GM19328 (cell line): ENCODE data around the gene FBXO7.
A peak's percentile ranks its signal among the peaks of the same experiment; 100 is the strongest.
"Not testable (repeated sequence)": the region's sequence is repeated elsewhere in the genome, so short reads cannot be mapped to it uniquely, and the experiment has no call there.

Source experiments
- ATAC-seq: cut with Tn5 transposase; IDR thresholded peaks from one replicate; pipeline ENCODE4 v1.9.1; 2021; ENCODE audit warnings: mild to moderate bottlenecking, moderate library complexity; ENCODE audit not compliant: unreplicated experiment

Gene FBXO7

DNA sequence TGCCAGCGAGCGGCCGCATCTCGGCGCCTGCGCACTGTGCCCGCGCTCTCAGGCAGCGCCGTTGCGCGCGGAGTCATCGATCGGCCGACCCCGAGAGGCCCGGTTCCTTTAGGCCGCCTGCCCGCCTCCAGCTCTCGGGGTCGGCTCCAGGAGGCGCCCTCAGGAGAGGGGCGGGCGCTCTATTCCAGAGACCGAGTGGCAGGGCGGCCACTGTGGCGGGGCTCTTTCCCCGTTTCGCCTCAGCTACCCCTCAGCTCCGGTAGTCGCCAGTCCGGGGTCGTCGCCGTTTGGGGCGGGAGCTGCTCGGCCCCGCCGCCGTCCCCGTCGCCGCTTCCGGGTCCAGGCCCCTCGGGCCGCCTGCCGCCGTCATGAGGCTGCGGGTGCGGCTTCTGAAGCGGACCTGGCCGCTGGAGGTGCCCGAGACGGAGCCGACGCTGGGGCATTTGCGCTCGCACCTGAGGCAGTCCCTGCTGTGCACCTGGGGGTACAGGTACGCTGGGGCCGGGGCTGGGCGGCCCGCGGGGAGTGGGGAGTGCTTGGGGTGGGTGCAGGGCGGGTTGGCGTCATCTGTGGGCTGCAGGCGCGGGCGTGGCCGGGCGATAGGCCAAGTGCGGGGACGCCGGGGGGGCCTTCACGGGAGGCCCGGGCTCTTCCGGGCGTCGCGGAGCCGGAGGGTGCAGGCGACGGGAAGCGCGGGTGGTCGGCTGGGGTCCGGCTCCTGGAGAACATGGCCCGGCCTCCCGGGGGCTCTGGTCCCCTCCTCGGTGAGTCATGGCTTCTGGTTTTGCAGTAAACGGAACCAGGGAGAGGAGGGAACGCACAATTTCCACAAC lies at the start of gene FBXO7:
Gene FBXO7 (plus strand): TSS at position 177 of the 833 bp plus-strand sequence. CDS start 192 bp downstream, at position 369.
- peak; percentile 67 for ATAC-seq

GRCh38 chr22:32426881-32427280 lies 47.7 kb upstream of the FBXO7 start:
- ATAC-seq = no peak

- ATAC-seq = no peak
Observed at GRCh38 chr22:32430352-32430751, 44.3 kb upstream of the FBXO7 start.

DNA sequence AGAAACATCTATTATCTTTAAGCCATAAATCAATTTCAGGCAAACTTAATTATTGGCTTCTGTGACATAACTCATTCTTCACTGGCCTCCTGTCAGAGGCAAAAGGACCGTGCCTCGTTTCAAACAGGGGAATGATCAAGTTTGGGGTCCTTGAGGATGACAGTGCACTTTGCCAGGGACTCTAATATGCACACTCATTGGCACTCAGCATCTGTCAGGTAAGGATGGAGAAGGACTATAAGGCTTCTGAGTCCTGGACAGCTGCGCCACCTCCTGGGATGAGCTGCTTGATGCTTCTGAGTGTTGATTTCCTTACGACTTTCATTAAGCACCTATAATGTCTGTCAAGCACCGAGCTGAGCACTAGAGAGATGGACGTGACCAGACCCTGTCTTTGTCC lies 30.5 kb upstream of the FBXO7 start:
- no peak for ATAC-seq

DNA sequence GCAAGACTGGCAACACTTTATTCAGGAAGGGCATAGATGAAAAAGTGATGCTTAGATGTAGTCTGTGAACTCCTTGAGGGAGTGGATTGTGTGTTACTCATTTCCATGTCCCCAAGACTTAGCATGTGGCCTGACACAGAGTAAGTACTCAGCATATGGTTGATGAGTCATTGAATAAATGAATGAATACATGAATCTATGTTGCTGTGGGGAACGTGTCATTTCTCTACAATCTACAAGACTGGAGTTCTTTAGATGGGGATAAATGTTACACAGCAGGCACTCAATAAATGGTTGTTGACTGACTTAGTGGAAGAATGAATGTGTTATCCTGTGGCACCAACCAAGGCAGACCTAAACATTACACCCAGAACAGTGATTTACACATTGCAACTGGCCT lies 28.3 kb upstream of the FBXO7 start:
- no peak for ATAC-seq

DNA sequence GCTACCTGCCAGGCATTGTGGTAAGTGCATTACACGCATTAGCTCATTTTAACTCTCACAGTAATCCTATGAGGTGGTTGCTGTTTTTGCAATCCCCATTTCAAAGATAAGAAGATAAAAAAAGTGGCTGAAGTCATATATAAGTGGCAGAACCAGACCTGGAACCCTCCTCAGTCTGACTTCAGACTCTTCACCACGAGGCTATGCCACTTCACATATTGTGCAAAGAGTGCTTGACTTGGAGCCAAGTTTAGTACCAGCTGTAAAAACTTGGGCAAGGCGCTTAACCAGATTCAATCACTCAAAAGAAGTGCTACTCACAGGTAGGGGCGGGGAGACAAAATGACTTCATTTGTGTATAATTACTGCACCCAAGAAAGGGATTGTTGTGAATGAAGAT lies 25.6 kb upstream of the FBXO7 start:
- no peak for ATAC-seq

DNA sequence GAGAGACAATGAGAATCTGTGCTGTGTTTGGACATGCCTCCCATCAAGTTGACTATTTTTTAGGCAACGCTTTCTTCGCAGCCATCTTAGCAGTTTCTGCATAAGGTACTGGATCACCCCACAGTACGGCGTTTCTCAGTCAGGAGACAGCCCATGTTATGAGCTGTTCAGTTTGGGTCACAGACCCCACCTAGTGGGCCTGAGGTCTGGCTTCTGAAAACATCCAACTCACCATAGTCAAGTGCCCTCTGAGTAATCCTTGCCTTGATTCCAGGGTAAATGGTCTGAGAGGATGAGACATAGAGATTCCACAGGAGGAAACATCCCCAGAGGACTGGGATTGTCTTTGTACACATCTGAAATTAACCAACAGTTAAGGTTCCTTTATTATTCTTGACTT lies 17.6 kb upstream of the FBXO7 start:
- no peak for ATAC-seq

DNA sequence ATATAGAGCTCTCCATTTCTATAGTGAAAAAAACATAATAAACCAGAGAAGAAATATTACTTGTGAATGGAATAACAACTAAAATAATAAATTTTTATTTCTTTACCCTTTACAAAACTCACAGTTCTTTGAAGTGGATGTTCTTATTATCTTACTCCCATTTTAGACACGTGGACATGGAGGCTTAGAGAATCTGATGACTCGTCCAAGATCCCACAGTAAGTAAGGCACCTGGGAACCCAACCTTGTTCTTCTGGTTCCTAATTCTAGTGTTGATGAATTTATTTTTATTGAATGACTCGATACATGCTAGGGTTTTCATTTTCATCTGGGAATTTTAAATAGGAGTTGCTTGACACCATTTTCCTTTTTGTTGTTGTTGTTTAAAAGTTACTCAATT lies 12.2 kb upstream of the FBXO7 start:
- no peak for ATAC-seq

- ATAC-seq = no peak
Observed at GRCh38 chr22:32465661-32466060, 8.9 kb upstream of the FBXO7 start.

GRCh38 chr22:32466496-32466895 lies 8.1 kb upstream of the FBXO7 start:
- ATAC-seq = no peak

- no peak for ATAC-seq
Observed at GRCh38 chr22:32469799-32470212, 4.8 kb upstream of the FBXO7 start.

- ATAC-seq = no peak
Observed at GRCh38 chr22:32473388-32473952, 1.1 kb upstream of the FBXO7 start.

- ATAC-seq = no peak
Observed at GRCh38 chr22:32475468-32476010, 928 bp downstream of the FBXO7 start.

DNA sequence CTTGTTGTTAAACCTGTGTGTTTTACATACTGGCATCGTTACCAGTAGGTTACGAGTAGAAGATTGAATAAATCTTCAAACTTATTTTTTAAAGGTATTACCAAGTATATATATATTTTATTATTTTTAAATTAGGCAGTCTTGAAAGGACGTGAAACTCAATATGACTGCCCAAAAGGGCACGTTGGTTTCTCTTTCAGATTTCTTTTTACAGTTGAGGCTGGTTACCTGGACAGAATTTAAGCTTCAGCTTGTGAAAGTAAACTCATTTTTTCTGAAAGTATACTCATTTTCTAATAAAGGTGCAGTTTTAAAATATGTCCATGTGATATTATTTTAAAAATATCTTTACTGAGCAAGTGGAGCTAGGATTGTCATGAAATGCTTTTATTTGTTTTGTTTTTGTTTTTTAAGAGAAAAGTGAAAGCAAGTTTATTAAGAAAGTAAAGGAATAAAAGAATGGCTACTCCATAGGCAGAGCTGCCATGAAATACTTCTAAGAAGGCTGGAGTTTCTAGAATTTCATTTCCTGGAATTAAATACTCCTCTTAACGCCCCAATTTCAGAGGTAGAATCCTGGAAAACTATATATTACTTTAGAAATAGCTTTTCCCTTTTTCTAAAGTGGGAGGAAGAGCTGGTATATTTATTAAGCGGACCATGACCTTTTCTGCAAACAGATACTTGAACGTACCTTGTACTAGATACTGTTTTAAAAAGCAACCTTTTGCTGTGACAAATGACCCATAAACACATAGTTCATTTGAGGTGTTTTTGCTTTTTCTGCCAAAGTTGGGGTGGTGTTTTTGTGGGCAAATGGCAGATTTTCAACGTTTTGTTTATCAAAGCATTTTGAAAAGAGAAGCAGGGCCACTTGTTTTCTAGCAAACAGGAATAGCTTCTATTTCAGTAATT lies 1.9 kb downstream of the FBXO7 start:
- no peak for ATAC-seq

DNA sequence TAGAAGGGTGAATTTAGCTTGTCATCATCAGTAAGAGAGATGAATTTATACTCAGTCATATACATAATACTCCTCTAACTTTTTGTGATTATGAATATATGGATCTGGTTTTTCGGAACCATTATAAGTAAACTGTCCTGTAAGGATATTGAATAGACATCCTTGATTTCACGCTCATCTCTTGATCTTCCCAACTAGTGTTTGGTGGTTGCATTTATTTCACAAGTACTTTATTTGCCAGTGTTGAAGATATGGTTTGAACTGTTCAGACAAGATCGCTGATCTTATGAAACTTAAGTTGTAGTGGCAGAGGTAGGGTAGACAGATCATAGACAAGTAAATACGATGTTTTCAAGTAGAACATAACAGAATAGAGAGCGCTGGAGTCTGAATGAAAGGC lies 3.0 kb downstream of the FBXO7 start:
- no peak for ATAC-seq

GRCh38 chr22:32478552-32478951 lies 3.9 kb downstream of the FBXO7 start:
- not testable (repeated sequence) for ATAC-seq

DNA sequence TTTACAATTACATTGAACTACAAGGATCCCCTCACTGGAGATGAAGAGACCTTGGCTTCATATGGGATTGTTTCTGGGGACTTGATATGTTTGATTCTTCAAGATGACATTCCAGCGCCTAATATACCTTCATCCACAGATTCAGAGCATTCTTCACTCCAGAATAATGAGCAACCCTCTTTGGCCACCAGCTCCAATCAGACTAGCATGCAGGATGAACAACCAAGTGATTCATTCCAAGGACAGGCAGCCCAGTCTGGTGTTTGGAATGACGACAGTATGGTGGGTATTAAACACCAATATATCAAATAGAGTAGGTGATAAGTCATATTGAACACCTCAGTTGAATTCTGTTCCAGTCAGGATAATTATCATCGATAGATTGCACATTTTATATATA lies 4.4 kb downstream of the FBXO7 start:
- ATAC-seq = no peak

DNA sequence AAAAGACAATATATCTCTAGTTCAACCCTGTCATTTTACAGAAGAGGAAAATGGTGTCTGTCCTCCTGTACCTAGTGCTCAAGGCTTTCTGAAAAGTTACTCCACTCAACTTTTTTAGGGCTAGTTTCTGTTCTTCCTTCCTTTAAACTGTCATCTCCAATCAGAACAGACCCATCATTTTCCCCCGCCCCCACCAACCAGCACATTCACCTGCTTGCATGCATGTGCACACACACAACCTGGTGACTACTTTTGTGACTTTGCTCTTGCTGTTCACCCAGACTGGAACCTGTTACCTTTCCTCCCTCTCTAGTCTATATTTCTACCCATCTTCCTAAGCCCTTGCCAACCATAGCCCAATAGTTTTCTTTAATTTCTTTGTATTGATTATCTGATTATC lies 5.6 kb downstream of the FBXO7 start:
- ATAC-seq = no peak

DNA sequence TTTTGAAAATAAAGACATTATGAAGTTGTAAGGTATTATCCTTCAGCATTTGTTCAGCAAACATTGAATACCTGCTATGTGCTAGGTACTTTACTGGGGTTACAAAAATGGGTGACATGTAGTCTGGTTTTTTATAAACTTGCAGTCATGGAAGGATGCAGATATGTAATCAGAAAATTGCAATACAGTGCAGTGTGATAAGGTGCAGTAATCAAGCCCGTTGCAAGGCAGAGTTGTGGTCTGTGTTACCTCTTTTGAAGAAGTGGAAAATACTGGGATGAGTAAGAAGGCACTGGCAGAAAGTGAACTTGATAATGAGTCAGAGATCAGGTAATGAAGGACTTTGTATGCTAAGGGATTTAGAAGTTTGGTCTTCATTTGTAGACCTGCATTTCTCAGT lies 8.1 kb downstream of the FBXO7 start:
- ATAC-seq = no peak

- no peak for ATAC-seq
Observed at GRCh38 chr22:32486656-32487390, 12.2 kb downstream of the FBXO7 start.

DNA sequence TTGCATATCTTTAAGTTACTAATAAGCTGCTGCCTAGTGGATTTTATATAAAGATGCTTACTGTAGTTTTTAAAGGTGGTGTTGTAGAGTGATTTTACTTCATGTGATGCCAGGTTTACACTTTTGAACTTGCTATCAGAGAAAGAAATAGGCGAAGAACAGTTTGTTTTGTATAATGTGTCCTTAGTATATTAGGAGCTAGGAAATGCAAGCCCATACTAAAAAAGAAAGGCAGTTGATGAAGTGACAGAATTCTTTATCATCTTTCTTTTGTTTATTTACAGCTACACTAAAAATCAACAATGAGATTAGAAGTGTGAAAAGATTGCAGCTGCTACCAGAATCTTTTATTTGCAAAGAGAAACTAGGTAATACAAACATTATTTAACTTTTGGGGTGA lies 12.8 kb downstream of the FBXO7 start:
- no peak for ATAC-seq
